ENCODE results near the gene PTPRQ.

DNA sequence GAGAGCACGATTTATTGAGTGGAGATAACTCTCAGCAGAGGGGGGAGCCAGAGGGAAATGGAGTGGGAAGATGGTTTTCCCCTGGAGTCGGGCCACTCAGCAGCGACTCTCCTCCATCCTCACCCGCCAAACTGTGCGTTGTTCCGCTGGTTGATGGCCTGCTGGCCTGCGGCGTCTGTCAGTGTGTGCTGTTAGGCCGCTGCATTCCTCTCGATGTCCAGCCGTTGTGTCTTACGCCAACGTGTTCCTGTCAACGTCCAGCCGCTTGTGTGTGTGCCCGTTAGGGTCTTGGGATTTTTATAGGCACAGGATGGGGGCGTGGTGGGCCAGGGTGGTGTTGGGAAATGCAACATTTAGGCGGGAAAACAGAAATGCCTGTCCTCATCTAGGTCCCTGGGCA lies 69.2 kb downstream of the PTPRQ start:
- TF ChIP-seq, protein P1, sequence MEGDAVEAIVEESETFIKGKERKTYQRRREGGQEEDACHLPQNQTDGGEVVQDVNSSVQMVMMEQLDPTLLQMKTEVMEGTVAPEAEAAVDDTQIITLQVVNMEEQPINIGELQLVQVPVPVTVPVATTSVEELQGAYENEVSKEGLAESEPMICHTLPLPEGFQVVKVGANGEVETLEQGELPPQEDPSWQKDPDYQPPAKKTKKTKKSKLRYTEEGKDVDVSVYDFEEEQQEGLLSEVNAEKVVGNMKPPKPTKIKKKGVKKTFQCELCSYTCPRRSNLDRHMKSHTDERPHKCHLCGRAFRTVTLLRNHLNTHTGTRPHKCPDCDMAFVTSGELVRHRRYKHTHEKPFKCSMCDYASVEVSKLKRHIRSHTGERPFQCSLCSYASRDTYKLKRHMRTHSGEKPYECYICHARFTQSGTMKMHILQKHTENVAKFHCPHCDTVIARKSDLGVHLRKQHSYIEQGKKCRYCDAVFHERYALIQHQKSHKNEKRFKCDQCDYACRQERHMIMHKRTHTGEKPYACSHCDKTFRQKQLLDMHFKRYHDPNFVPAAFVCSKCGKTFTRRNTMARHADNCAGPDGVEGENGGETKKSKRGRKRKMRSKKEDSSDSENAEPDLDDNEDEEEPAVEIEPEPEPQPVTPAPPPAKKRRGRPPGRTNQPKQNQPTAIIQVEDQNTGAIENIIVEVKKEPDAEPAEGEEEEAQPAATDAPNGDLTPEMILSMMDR (IDR thresholded peaks at IDR 0.05): no peak
- TF ChIP-seq POLR2A (IDR thresholded peaks at IDR 0.05): no peak
- TF ChIP-seq POLR2AphosphoS5 (IDR thresholded peaks at IDR 0.05): no peak
- TF ChIP-seq EP300 (IDR thresholded peaks at IDR 0.05): no peak

Data from suprapubic skin (tissue), 4 donors.